MM.1S (cell line): ENCODE data around the gene ORAI2.

Experiments used
- DNase-seq: peaks from one replicate; pipeline ENCODE4 v3.0.0-alpha.2; 2015
- H2AFZ ChIP-seq: fragments of 300-600 bp; sonication (generic); 2 replicates; pipeline ENCODE4 v1.6.0; 2016; ENCODE audit warnings: antibody characterized with exemption, low read length
- H3F3A ChIP-seq: fragments of 300-600 bp; sonication (generic); 2 replicates; pipeline ENCODE4 v1.6.1; 2016; ENCODE audit warnings: mild to moderate bottlenecking, antibody characterized with exemption, low read length, moderate library complexity, mixed read lengths; ENCODE audit not compliant: insufficient read depth
- H3K27ac ChIP-seq: fragments of 300-600 bp; sonication (generic); 2 replicates; pipeline ENCODE4 v1.5.1; 2016; ENCODE audit warnings: mild to moderate bottlenecking, low read length
- H3K27me3 ChIP-seq: fragments of 300-600 bp; sonication (generic); replicated peaks from 2 replicates; pipeline ENCODE4 v1.6.0; 2016; ENCODE audit warnings: low read length; ENCODE audit not compliant: insufficient read depth
- H3K36me3 ChIP-seq: fragments of 300-600 bp; sonication (generic); replicated peaks from 2 replicates; pipeline ENCODE4 v1.6.1; 2016; ENCODE audit warnings: mild to moderate bottlenecking, low read length, mixed read lengths; ENCODE audit not compliant: insufficient read depth
- H3K4me1 ChIP-seq: fragments of 300-600 bp; sonication (generic); 2 replicates; pipeline ENCODE4 v1.6.1; 2016; ENCODE audit warnings: low read length, mixed read lengths
- H3K4me2 ChIP-seq: fragments of 300-600 bp; sonication (generic); 2 replicates; pipeline ENCODE4 v1.6.0; 2016; ENCODE audit warnings: low read depth, low read length
- H3K4me3 ChIP-seq: fragments of 300-600 bp; sonication (generic); 2 replicates; pipeline ENCODE4 v1.5.1; 2016; ENCODE audit warnings: low read length, mixed read lengths
- H3K79me2 ChIP-seq: fragments of 300-600 bp; sonication (generic); 2 replicates; pipeline ENCODE4 v1.6.1; 2016; ENCODE audit warnings: mixed run types, low read length, mixed read lengths
- H3K9ac ChIP-seq: fragments of 300-600 bp; sonication (generic); 2 replicates; pipeline ENCODE4 v1.6.1; 2016; ENCODE audit warnings: low read length, mixed read lengths
- H3K9me2 ChIP-seq: fragments of 300-600 bp; sonication (generic); replicated peaks from 2 replicates; pipeline ENCODE4 v1.6.1; 2016; ENCODE audit warnings: mild to moderate bottlenecking, low read length, mixed read lengths; ENCODE audit not compliant: insufficient read depth
- H3K9me3 ChIP-seq: fragments of 300-600 bp; sonication (generic); replicated peaks from 2 replicates; pipeline ENCODE4 v1.6.1; 2016; ENCODE audit warnings: mild to moderate bottlenecking, low read length, mixed read lengths; ENCODE audit not compliant: insufficient read depth
- H4K20me1 ChIP-seq: fragments of 300-600 bp; sonication (generic); 2 replicates; pipeline ENCODE4 v1.6.1; 2016; ENCODE audit warnings: mild to moderate bottlenecking, low read length, moderate library complexity, mixed read lengths; ENCODE audit not compliant: insufficient read depth
- CTCF ChIP-seq: fragments of 300-600 bp; sonication (generic); IDR thresholded peaks from 2 replicates; pipeline ENCODE4 v1.5.1; 2016; ENCODE audit warnings: antibody characterized with exemption, low read length, mixed read lengths
- EZH2 ChIP-seq: fragments of 300-600 bp; sonication (generic); optimal IDR thresholded peaks from 2 replicates; pipeline ENCODE3; 2017; ENCODE audit warnings: low read depth, mild to moderate bottlenecking, antibody characterized with exemption, low read length, mixed read lengths
- EZH2phosphoT487 ChIP-seq: fragments of 300-600 bp; sonication (generic); IDR thresholded peaks from 2 replicates; pipeline ENCODE4 v1.6.1; 2018; ENCODE audit warnings: antibody characterized with exemption, low read length

ORAI2 gene

GRCh38 chr7:102417105-102417504 lies 16.3 kb upstream of the ORAI2 start:
- H3K9ac ChIP-seq = no peak overlapping the region
- H3K27me3 ChIP-seq = no peaks in the 10 kb centered on the region
- no peak overlapping the region for H2AFZ ChIP-seq
- H3K4me2 ChIP-seq = no peak overlapping the region
- H3K36me3 ChIP-seq = peaks cover 6% of the 10 kb centered on the region
- TF ChIP-seq CTCF = no peak
- no peak for TF ChIP-seq EZH2
- no peak for TF ChIP-seq EZH2phosphoT487
- no peaks in the 10 kb centered on the region for H4K20me1 ChIP-seq
- no peak overlapping the region for H3K27ac ChIP-seq
- no peak overlapping the region for H3K4me3 ChIP-seq
- no peak for DNase-seq
- H3F3A ChIP-seq = no peaks in the 10 kb centered on the region
- H3K9me3 ChIP-seq = no peaks in the 10 kb centered on the region
- H3K4me1 ChIP-seq = no peaks in the 10 kb centered on the region
- no peaks in the 10 kb centered on the region for H3K9me2 ChIP-seq
- peaks cover 58% of the 10 kb centered on the region for H3K79me2 ChIP-seq

GRCh38 chr7:102418592-102418991 lies 14.8 kb upstream of the ORAI2 start:
- DNase-seq = no peak
- Histone ChIP-seq H3K9ac (no peak overlapping the region), H3F3A (peaks cover 7% of the 10 kb centered on the region), H2AFZ (no peak overlapping the region), H4K20me1 (no peaks in the 10 kb centered on the region), H3K36me3 (peaks cover 6% of the 10 kb centered on the region), H3K27ac (no peak overlapping the region), H3K9me2 (no peaks in the 10 kb centered on the region), H3K4me3 (no peak overlapping the region), H3K79me2 (peaks cover 43% of the 10 kb centered on the region), H3K4me2 (no peak overlapping the region), H3K9me3 (no peaks in the 10 kb centered on the region), H3K4me1 (peaks cover 3% of the 10 kb centered on the region), H3K27me3 (no peaks in the 10 kb centered on the region)
- no peak for TF ChIP-seq EZH2
- TF ChIP-seq CTCF = no peak
- no peak for TF ChIP-seq EZH2phosphoT487

GRCh38 chr7:102421706-102422240 lies 11.6 kb upstream of the ORAI2 start:
- H3K27me3 ChIP-seq = no peaks in the 10 kb centered on the region
- H4K20me1 ChIP-seq = no peaks in the 10 kb centered on the region
- no peaks in the 10 kb centered on the region for H3K9me2 ChIP-seq
- H3K4me2 ChIP-seq = no peak overlapping the region
- peaks cover 36% of the 10 kb centered on the region for H3K79me2 ChIP-seq
- H2AFZ ChIP-seq = no peak overlapping the region
- no peaks in the 10 kb centered on the region for H3K9me3 ChIP-seq
- TF ChIP-seq CTCF (no peak), EZH2phosphoT487 (no peak), EZH2 (no peak)
- DNase-seq = no peak
- H3K27ac ChIP-seq = no peak overlapping the region
- peaks cover 38% of the 10 kb centered on the region for H3F3A ChIP-seq
- H3K4me3 ChIP-seq = no peak overlapping the region
- H3K36me3 ChIP-seq = peaks cover 6% of the 10 kb centered on the region
- H3K4me1 ChIP-seq = peaks cover 33% of the 10 kb centered on the region
- no peak overlapping the region for H3K9ac ChIP-seq
